ENCODE data around the gene LRCH4.

LRCH4 gene

DNA sequence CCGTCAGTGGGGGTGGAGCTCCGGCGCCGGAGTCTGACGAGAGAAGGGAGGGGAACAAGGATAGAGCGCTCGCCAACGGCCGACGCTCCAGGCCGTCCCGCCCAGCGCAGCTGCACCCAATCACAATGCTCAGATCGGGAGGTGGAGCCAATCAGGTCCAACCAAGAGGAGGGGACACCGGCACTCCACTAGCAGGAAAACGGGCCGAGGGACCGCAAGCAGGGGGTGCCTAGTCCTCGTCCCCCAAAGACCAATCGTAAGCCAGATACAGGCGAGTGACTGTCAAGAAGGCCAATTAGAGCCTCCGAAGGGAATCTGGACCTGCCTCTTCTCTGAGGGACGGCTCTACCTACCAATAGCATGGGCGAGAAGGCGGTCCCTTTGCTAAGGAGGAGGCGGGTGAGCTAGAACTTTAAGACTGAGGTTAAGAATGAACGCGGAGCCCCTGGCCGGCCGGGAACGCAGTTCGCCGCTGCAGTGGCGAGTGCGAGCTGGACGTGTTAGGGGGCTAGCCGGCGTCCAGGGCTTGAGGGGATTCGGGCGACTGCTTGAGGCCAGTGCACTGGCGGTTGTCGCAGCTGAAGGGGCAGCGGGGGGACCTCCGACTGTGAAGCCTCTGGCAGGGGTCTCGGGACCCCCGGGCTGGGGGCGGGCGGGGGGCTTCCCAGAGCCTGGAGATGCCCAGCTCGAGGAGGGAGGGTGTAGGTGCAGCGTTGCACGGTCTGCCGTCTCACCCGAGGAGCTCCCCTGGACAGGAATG lies 517 bp upstream of the LRCH4 start, which contains the start of gene FBXO24:
Gene FBXO24 (plus strand): TSS at position 63 of the 760 bp plus-strand sequence. CDS start 298 bp downstream, at position 361.
- peak; percentile 74 for FAIRE-seq
- TF ChIP-seq, protein P1, sequence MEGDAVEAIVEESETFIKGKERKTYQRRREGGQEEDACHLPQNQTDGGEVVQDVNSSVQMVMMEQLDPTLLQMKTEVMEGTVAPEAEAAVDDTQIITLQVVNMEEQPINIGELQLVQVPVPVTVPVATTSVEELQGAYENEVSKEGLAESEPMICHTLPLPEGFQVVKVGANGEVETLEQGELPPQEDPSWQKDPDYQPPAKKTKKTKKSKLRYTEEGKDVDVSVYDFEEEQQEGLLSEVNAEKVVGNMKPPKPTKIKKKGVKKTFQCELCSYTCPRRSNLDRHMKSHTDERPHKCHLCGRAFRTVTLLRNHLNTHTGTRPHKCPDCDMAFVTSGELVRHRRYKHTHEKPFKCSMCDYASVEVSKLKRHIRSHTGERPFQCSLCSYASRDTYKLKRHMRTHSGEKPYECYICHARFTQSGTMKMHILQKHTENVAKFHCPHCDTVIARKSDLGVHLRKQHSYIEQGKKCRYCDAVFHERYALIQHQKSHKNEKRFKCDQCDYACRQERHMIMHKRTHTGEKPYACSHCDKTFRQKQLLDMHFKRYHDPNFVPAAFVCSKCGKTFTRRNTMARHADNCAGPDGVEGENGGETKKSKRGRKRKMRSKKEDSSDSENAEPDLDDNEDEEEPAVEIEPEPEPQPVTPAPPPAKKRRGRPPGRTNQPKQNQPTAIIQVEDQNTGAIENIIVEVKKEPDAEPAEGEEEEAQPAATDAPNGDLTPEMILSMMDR (IDR thresholded peaks at IDR 0.05; ENCODE audit: insufficient read depth, missing control alignments), result no peak
- DNase-seq (ENCODE audit: insufficient read length, low spot score), result peak; percentile 97

DNA sequence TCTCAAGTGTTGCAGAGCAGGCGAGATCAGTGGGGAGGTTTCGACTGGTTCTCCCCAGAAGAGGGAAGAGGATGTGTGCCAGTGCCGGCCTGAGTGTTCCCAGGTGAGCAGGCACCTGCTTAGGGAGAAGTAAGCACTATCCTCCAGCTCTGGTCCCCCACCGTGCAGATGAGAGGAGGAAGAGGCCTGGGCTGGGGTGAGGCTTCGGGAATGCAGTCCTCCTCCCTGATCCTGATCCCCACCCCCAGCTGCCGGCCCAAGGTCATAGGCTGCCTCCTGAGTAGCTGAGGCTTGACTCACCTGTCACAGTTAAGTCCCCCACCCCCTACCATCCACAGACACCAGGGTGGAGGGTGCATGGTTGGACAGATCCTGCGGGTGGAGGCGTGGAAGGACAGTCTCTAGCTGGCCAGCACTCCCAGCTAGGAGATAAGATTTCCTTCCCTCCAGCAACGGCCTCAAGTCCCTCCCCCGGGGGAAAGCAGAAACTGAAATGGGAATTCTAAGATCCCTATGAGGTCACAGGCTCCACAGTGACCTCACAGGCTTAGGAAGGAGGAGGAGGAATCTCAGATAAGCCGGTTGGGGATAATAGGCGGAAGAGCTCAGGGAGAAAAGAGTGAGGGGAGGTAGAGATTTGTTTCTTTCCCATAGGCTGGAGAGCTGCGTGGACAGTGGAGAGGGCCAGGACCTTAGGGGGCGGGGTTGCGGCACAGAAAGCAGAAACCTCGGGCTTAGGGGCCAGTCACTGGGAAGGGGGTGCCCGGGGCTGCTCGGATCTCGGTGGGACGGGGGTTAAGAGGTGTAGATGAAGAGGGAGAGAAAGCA lies 1.0 kb downstream of the LRCH4 start:
- FAIRE-seq, result no peak
- peak; percentile 75 for DNase-seq (ENCODE audit: insufficient read length, low spot score)
- TF ChIP-seq, protein P1 (IDR thresholded peaks at IDR 0.05; ENCODE audit: insufficient read depth, missing control alignments), result no peak

DNA sequence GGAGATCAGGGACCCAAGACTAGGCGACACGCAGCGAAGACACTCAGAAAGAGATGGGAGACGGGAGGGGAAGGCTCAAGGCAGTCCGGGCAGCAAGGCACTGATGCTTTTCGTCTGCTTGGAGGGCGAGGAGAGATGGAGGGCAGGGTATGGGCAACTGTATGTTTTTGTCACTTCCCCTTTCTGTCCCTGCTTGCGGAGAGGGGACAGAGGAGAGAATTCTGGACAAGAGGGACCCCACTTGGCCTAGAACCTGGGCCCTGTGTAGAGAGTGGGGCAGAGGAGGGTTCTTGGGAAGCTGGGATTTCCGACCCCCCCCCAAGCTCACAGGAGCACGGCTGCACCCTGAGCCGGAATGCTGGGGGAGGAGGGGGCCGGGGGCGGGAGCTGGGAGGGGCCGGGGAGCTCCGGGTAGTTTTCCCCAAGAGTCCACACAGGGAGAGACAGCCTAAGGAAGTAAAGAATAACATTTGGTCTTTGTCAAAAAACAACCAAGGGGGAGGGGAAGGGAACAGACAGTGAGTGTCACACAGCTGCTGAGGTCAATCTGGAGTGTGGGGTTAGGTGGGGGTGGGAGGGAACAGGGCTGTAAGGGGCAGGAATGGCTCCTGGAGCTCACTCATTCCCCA lies 1.8 kb downstream of the LRCH4 start:
- DNase-seq (ENCODE audit: insufficient read length, low spot score) (no peak), FAIRE-seq (no peak)
- TF ChIP-seq, protein P1 (IDR thresholded peaks at IDR 0.05; ENCODE audit: insufficient read depth, missing control alignments), result no peak

DNA sequence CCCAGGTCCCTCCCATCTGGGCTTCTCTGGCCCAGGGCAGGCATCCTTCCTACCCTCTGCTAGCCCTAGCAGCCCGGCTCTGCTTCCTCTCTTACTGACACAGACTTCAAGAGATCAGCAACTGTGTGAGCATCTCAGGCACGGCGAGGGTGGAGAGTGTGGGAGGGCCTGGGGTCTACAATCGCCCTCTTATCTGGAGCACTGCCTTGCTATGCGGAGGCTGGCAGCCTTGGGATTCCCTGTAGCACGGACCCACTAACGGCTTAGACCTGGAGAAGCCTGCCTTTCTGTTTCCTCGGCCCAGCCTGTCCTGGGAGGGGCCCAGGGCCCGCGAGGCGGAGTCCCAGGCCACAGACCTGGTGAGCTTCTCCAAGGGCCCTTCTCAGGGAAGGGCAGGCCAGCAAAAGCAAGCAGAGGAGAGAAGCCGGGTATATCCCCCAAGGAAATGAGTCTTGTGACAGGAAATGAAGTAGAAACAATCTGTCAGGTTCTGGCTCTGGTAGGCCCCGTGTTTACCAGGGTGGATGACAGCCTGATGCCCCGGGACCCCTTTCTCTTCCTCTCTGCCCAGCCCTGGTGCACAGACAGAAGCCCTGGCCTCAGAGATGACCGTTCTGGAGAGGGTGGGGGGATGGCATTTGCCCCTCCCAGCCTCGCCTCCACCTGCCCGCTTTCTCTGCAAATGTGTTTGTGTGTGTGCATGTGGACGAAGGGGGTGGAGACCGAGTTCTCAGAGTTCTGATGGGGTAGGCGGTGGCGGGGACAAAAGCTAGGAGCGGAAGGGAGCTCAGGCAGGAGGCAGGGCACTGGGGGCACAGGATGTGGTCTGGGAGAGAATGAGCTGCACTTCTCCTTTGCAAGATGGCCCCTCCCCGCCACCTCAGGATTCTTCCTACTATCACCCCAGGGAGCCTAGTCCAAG lies 2.5 kb downstream of the LRCH4 start:
- TF ChIP-seq, protein P1 (IDR thresholded peaks at IDR 0.05; ENCODE audit: insufficient read depth, missing control alignments), result no peak
- DNase-seq (ENCODE audit: insufficient read length, low spot score), result no peak
- FAIRE-seq, result no peak

DNA sequence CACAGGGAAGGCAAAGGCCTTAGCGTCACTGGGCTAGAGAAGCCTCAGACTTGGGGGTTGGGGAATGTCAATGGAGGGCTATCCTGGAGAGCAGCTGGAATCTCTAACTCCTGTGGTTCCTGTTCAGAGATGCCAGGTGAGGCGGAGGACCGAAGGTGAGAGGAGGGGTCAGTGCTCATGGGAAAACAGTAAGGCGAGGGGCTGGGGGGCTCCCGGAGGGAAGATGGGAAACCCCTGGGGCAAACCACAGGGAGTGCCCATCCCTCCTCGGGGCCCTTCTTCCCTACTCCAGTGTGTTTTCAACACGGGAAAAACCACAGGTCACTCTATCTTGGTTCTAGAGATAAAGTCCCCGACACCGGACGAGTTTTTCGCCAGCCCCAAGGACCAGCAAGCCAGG lies 3.3 kb downstream of the LRCH4 start:
- FAIRE-seq (no peak), DNase-seq (ENCODE audit: insufficient read length, low spot score) (no peak)
- TF ChIP-seq, protein P1 (IDR thresholded peaks at IDR 0.05; ENCODE audit: insufficient read depth, missing control alignments), result no peak

DNA sequence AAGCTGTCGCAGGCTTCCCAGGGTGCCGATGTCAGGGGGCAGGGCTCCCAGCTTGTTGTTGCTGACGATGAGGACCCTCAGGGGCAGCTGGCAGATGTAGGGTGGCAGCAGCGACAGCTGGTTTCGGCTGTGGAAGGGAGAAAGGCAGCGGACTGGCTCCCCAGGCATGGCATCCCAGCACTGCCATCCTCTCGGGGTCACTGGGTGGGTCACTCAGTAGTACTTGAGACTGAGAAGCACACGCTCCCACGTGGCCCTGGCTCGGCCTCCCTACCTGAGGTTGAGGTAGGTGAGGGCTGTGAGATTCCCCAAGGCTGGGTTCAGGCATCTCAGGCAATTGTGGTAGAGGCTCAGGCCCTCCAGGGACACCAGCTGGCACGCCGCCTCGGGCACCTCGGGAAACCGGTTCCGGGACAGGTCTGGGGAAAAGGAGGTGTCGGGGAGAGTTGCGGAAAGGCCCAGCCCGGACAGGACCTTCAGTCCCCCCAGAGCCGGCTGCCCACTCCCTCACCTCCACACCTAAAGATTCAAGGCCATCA lies 3.8 kb downstream of the LRCH4 start:
- TF ChIP-seq, protein P1 (IDR thresholded peaks at IDR 0.05; ENCODE audit: insufficient read depth, missing control alignments), result no peak
- FAIRE-seq (no peak), DNase-seq (ENCODE audit: insufficient read length, low spot score) (no peak)

Data from D721Med (cell line).